Measurements from ENCODE around the gene NDEL1. TPM values are rescaled to one million over a fixed set of nuclear protein-coding genes. Genes with fewer than 3 reads are reported as not detected.

NDEL1 gene
- total and polyA plus RNA-seq, 9 of the 15 experiments (the other 6 are each of a cell fraction or from before 2014, with no cell fraction given) = 0.86 to 30.5 (median 22.7) TPM

DNA sequence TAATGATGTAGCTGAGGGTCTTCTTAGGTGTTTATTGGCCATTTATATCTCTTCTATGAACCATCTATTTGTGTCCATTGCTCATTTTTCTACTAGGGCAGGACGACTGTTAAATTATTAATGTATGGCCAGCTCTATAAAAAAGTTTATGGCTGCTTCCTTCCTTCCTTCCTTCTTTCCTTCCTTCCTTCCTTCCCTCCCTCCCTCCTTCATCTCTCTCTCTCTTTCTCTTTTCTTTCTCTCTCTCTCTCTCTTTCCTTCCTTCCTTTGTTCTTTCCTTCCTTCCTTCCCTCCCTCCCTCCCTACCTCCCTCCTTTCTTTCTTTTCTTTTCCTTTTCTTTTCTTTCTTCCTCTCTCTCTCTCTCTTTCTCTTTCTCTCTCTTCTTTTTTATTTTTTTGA, 17.2 kb upstream of the NDEL1 start:
- TF ChIP-seq XRCC4 (IDR thresholded peaks at IDR 0.05; ENCODE audit: extremely low read depth, insufficient read depth, insufficient read length) (no peak), ZNF512 (tag; IDR thresholded peaks at IDR 0.05) (peak; percentile 96), FOS (IDR thresholded peaks at IDR 0.05; ENCODE audit: extremely low read depth, insufficient read length) (no peak)
- no peak overlapping the region for H3K9ac ChIP-seq (ENCODE audit: insufficient read depth in 1 of 2, low read depth in 2 of 2, low read length in 2 of 2)
- no peak overlapping the region for H3K27ac ChIP-seq (ENCODE audit: extremely low read depth, low read depth, low read length)
- FAIRE-seq = no peak
- intact Hi-C loops (cut with micrococcal nuclease) = loop anchor here (10.0 kb wide), 1 partner anchor 326 kb away; the partner anchor contains the start of gene CCDC42
- no peak for DNase-seq (ENCODE audit: extremely low read depth in 1 of 4, low spot score in 3 of 4)
- CTCF ChIA-PET (ENCODE audit: low intra/inter-chr PET ratio) = no interaction called here
- peaks cover 0 to 25% of the 10 kb centered on the region in 2 experiments; a peak in 3 of 5 replicates for H3K4me1 ChIP-seq (replicated peaks in 1 of 2; ENCODE audit: control insufficient read depth in 2 of 2, insufficient read depth in 2 of 2, low read length in 2 of 2)
- in situ Hi-C loops (cut with MboI) = no loop called here
- no peaks in the 10 kb centered on the region for H3K27me3 ChIP-seq (ENCODE audit: control insufficient read depth in 2 of 2, insufficient read depth in 2 of 2, low read length in 2 of 2)
- H3K79me2 ChIP-seq (ENCODE audit: control insufficient read depth, insufficient read depth, low read length) = no peaks in the 10 kb centered on the region
- H3K36me3 ChIP-seq (ENCODE audit: control insufficient read depth, insufficient read depth, low read length) = no peaks in the 10 kb centered on the region
- no peaks in the 10 kb centered on the region for H3K9me1 ChIP-seq (ENCODE audit: control insufficient read depth, insufficient read depth, low read length)
- H4K20me1 ChIP-seq (replicated peaks; ENCODE audit: control insufficient read depth, insufficient read depth, low read length) = no peaks in the 10 kb centered on the region
- ATAC-seq = no peak
- no peak overlapping the region for H2AFZ ChIP-seq (ENCODE audit: low read depth, low read length)
- no TSS peak for BruUV-seq (replicated peaks)
- POLR2A ChIA-PET = interaction anchor here (1.1 to 1.7 kb wide), 2 partner anchors 12 to 17 kb away, joined by 3 to 5 read pairs; partner anchors contain the start of gene NDEL1
- no peak overlapping the region for H3K4me2 ChIP-seq (ENCODE audit: insufficient read depth, low read length)
- no peak overlapping the region for H3K4me3 ChIP-seq
- 29% methylated on average over 1 of the region's 1 CpG for WGBS (ENCODE audit: insufficient coverage, low coverage, missing lambda C conversion rate)
- no peaks in the 10 kb centered on the region for H3K9me3 ChIP-seq (replicated peaks; ENCODE audit: control insufficient read depth, insufficient read depth, low read depth, low read length)

DNA sequence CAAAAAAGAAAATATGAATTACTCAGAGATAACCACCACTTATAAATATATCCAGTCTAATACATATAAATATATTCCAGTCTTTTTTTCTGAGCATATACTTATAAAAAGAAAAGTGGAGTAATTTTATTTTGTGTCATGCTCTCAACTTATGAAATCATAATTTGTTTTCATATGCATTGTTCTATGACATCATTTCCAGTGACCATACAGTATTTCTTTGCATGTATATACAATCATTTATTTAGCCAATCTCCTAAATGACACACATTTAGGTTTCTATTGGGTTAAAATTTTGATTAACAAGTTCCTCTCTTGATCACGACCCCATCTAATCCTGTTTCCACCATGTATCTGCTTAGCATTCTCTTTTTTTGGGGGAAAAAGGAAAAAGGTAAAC, 16.4 kb upstream of the NDEL1 start:
- Histone ChIP-seq H4K20me1 (replicated peaks; ENCODE audit: control insufficient read depth, insufficient read depth, low read length) (no peaks in the 10 kb centered on the region), H3K9me1 (ENCODE audit: control insufficient read depth, insufficient read depth, low read length) (no peaks in the 10 kb centered on the region), H3K4me2 (ENCODE audit: insufficient read depth, low read length) (no peak overlapping the region), H2AFZ (ENCODE audit: low read depth, low read length) (peak overlapping the region; percentile 78; the same call in 1 of the 2 replicates), H3K4me3 (no peak overlapping the region), H3K36me3 (ENCODE audit: control insufficient read depth, insufficient read depth, low read length) (no peaks in the 10 kb centered on the region), H3K9me3 (replicated peaks; ENCODE audit: control insufficient read depth, insufficient read depth, low read depth, low read length) (no peaks in the 10 kb centered on the region), H3K4me1 (replicated peaks in 1 of 2; ENCODE audit: control insufficient read depth in 2 of 2, insufficient read depth in 2 of 2, low read length in 2 of 2) (peaks cover 0 to 25% of the 10 kb centered on the region in 2 experiments; a peak in 3 of 5 replicates), H3K27me3 (ENCODE audit: control insufficient read depth in 2 of 2, insufficient read depth in 2 of 2, low read length in 2 of 2) (no peaks in the 10 kb centered on the region), H3K79me2 (ENCODE audit: control insufficient read depth, insufficient read depth, low read length) (no peaks in the 10 kb centered on the region), H3K9ac (ENCODE audit: insufficient read depth in 1 of 2, low read depth in 2 of 2, low read length in 2 of 2) (no peak overlapping the region), H3K27ac (ENCODE audit: extremely low read depth, low read depth, low read length) (no peak overlapping the region)
- intact Hi-C loops (cut with micrococcal nuclease) (loop anchor here (10.0 kb wide), 1 partner anchor 325 kb away; the partner anchor contains the start of gene CCDC42), in situ Hi-C loops (cut with MboI) (no loop called here)
- WGBS (ENCODE audit: insufficient coverage, low coverage, missing lambda C conversion rate) = 60% methylated on average over 1 of the region's 1 CpG
- DNase-seq (ENCODE audit: extremely low read depth in 1 of 4, low spot score in 3 of 4) = no peak
- no peak for FAIRE-seq
- ATAC-seq = no peak
- BruUV-seq (replicated peaks) = no TSS peak
- CTCF ChIA-PET (ENCODE audit: low intra/inter-chr PET ratio) = no interaction called here
- POLR2A ChIA-PET = interaction anchor here (1.2 to 1.7 kb wide), 4 partner anchors 11 to 39 kb away, joined by 3 to 6 read pairs (median 5); partner anchors contain the start of gene NDEL1
- TF ChIP-seq ZHX1 (conservative IDR thresholded peaks at IDR 0.05; ENCODE audit: low read length) (no peak), ZKSCAN8 (CRISPR knock-in tag; IDR thresholded peaks at IDR 0.05) (no peak), ZNF561 (CRISPR knock-in tag; conservative IDR thresholded peaks at IDR 0.05) (no peak)

Data from K562 (cell line).